ENCODE measurements around the gene ARHGAP26.

ARHGAP26 gene

DNA sequence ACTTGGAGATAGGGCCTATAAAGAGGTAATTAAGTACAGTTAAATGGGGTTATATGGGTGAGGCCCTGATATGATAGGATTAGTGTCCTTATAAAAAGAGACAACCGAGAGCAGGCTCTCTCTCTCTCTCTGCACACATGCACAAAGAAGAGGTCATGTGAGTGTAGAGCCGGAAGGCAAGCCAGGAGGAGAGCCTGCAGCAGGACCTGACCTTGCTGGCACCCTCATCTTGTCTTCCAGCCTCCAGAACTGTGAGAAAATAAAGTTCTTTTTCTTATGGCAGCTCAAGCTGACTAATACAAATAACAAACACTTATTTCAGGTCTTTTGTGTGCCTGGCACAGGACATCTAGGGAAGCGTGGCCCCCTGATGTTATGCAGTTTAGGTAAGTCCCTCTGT is 62.1 kb downstream of the ARHGAP26 start:
- DNase-seq = no peak

DNA sequence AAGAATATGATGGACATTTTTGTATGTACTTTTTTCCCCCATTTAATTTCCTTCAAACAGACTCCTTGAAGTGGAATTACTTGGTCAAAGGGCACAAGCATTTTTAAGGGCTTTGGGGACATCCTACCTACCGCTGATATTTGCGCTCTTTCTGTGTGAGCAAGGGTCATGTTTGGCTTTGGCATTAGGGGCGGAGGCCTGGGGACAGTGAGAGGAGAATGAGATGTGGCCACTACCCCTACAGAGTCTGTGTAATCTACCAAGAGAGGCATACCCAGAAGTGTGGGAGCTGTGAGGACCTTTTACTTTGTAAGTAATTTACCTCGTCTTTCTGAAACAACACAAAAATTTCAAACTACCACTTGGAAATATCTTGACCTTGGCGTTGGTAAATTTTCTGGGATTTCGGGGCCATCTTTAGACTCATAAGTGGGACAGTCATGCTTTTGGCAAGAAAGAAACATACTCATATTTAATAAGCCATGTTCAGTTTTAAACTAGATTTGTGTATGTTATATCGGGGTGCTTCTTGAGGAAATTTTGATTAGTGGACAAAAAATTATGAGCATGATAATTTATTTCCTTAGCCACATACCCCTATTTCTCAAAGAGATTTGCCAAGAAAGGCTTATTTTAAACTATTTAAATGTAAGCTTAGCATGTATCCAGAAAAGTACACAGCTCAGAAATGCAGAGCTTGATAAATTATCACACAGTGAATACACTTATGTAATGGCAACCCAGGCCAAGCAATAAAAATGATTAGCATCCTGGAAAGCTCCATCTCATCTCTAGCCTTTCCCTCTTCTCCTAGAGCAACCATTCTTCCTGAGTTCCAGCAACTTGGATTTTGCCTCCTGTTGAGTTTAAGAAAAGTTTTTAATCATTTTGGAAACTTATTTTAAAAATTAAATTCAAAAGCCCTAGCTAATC is 63.6 kb downstream of the ARHGAP26 start:
- DNase-seq = no peak

DNA sequence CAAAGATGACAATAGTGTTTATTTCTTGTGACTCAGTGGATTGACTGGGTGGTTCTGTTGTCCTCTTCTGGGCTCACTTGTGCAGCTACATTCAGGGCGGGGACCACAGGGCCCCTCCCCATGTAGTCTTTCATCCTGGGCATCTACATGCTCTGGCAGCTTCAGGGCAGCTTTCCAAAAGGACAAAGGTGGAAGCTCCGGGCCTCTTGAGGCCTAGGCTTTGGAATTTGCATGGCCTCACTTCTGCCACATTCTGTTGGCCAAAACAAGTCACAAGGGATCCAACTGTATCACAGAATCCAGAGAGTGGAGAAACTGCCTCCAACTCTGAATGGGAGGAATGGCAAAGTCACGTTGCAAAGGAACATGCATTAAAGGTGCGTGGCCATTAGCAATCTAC is 64.3 kb downstream of the ARHGAP26 start:
- no peak for DNase-seq

DNA sequence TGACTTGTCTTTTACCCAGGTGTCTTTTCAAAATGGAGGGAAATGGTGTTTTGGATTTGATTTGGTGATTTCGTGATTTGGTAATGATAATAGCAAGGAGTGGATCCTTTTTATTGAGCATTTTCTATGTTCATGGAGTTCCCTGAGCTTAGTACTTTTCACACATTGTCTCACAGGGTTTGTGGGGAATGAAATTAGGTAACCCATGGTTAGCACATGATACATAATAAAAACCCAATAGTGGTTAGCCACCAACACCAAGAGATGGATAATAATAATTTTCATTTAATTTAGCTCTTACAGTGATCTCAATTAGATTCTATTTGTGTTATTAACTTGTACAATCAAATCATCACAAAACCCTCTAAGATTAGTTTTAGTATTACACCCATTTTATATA is 65.4 kb downstream of the ARHGAP26 start:
- no peak for DNase-seq

DNA sequence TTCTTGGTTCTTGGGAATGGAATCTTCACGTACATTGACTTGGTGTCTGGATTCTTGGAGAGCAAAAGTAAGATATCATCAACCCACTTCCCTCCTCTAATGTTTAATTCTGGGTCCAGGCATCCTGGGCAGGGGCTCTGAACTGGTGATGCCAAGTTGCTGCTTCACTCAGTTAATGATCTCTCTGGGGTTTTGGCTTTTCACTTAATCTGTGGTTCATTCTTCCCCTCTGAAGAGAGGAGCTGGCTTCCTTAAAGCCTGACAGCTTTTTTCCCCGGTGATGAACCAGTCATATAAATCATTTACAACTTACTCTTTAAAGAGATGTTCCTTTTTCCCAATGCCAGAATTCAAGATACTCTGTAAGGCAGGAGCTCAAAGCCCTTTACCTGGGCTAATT is 65.9 kb downstream of the ARHGAP26 start:
- DNase-seq = no peak

DNA sequence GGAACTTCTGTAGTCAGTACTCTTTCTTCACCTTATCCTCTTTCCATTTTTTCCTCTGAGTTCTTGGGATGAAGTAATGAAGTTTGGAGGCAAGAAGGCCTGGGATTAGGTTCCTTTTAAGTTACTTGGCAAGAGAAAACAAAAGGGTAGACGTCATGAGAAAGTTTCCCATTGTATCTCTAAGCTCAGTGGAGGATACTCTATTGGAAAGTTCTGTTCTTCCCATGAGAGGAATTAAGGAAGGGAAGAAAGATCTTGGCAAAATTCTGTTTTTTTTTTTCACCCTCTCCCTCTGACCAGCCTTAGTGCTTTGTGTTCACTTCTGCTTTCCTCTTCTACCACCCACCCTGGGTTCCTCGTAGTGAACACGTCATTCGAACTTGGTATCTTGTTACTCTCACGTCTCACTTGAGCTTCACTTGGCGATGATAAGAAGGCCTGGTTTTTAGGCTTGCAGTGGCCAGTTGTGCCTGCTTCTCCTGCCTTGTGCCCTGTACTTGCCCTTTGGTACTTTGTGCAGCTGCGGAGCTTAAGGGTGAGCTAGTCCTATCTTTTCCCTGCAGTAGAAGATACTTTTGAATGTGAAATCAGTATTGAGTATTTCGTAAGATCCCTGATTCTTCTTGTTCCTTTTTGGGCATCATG is 67.0 kb downstream of the ARHGAP26 start:
- DNase-seq = no peak

DNA sequence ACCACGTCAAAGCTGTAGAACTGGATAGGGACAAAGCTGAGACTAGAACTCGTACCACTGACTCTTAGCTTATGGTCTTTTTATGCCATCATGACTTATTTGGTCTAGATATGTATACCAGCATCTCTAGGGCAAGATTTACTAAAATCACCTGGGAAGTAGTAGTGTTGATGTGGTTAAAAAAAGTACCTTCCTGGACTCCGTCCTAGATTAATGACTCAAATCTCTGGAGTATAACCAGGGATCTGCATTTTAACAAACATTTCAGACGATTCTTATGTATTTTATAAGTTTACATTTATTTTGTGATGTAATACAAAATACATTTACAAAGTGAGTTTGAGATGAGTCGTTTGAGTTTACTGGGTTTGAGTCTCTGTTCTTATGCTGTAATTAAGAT is 68.7 kb downstream of the ARHGAP26 start:
- no peak for DNase-seq

DNA sequence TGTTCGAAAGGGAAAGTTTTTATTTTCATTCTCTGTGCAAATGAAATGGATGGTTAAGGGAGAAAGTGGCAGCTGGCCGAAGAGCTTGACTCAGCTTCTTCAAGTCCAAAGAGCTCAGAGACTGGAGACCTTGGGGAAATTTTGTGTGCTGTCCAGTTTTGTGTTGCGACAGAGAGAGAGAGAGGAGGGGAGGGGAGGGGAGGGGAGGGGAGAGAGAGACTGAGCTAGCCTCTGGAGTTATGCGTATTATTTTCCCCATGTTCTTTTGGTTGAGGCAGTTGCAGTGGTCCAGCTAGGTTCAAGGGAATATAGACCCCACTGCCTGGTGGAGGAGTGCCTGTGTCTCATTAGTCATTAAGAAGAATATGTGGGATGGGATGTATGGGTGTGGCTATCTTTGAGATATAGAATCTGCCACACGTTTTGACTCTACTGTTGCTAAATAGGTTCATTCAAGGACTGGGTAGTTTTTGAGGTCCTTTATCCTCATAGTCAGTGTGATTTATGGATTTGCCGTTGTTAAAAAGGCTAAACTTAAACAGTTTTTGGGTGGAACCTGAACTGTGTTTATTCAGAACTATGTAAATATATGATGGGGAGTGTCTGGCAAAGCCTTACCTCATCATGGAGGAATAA is 69.7 kb downstream of the ARHGAP26 start:
- no peak for DNase-seq

DNA sequence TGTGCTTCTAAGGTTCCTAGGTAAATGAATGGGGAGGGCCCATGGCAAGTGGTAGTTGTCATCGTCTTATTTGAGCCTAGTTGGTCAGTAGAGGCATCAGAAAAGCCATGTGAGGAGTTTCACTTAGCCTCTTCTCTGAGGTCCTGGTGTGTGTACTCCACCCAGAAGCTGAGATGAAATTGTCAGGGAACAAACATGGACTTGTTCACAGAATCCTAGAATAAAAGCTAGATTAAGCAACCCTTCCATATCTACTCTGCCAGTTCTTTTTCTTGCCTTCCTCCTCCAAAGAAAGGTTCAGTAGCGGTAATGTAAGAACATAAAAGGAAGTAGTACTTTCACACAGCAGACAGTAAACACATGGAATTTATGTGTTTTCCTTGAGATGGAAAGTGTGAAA is 70.4 kb downstream of the ARHGAP26 start:
- DNase-seq = no peak

DNA sequence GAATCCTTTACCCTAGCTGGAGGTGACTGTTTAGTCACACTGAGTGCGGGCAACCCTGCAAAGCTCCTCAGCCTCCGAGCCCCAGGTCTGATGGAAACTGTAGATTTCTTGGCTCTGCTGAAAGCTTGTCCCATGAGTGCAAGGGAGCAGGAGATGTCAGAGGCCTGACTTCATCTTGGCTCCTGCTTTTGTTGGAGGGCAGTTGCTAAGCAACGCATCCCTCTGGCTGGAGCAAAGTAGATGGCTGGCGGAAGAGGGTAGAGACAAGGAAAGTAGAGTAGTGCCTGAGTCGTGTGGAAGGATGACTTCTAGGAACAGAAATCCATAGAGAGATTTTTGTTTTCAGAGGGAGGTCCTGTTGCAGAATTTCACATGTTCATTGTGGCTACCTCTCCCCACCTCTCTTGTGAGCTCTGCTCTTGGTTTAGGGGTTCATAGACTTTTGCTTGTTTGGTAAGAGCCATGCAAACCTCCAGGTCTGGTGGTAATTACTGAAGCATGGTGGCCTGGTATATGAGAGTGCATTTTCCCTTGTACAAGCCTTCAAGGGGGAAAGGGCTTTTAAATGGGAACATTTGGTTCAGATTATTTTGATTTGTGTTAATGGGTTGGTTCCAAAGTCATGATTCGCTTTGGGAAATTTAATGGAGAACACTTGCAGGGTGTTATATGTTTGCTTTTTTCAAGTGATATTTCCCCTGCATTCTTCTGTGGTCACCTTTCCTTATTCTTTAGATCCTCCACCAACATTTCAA is 71.5 kb downstream of the ARHGAP26 start:
- no peak for DNase-seq

DNA sequence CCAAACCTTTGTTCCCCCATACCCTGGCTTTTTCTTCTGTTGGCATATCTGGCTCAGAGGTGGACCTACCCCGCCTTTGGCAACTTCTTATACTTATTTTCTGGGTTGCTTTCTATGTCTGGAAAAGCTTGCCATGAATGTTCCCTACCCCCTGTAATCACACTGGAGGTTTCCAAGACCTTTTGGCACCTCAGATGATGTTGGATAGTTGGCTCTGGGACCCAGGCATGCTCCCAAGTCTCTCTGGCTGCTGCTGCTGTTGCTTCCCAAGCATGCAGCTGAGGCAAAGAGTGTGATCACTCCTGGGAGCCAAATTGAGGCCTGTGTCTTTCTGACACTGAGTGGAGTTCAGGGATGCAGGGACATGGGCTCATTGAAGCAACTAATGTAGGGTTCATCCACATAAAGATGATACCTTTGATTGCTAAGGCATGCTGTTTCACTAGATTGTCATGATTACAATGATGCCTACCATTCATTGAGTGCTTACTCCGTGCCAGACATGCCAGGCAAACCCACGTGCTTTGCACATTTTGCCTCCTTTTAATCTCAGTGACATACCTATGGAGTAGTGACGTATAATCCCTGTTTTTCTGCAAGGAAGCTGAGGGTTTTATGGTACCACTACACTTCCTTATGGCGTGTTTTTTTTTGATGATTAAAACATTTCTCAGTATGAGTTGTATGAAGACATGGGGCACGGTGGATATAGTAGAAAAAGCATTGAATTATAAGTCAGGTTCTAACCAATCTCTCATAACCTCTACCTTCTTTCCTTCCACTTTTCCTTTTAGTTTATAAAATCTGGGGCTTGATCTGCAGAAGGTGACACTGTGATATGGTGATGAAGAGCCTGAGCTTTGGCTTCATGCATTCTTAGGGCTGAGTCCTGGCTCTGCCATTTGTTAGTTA is 73.1 kb downstream of the ARHGAP26 start:
- no peak for DNase-seq

DNA sequence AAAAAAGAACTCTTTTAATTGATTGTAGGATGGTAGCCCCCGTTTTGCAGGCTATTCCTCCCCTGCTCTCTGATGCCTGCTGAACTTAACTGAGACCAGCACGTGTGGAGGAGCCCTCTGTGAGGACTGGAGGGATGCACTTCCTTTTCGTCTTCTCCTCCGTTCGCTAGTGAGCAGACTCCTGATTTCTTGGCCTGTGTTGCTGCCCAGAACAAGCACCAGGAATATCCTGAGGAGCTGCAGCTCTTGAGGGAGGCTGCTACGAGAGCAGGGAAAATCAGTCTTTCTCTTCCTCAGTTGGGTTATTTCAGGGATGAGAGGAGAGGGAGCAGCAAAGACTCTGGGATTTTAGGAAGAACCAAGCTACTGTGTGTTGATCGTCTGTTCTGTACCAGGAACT is 74.7 kb downstream of the ARHGAP26 start:
- DNase-seq = no peak

DNA sequence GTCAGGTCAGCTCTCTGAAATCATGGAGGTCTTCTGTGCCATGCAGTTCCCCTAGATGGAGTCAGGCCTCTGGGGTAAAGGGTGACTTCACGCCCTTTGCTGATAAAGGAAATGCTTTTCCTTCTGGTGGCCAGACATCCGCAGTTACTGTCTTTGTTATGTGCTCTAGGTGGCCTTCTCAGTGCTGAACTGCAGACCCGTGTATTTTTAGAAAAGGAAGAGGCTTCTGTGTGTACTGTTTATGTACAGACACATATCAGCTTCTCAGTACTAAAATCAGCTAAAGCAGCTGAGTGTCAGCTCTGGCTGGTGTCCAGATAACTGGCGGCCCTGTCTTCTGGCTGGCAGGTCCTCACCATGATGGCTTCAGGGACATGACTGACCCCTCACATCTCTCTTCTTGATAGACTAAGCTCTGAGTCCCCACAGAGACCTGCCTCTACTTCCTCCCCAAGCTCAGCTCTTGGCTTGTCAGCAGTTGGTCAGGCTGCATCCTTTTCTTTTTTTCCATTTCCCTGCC is 75.3 kb downstream of the ARHGAP26 start:
- DNase-seq = no peak

DNA sequence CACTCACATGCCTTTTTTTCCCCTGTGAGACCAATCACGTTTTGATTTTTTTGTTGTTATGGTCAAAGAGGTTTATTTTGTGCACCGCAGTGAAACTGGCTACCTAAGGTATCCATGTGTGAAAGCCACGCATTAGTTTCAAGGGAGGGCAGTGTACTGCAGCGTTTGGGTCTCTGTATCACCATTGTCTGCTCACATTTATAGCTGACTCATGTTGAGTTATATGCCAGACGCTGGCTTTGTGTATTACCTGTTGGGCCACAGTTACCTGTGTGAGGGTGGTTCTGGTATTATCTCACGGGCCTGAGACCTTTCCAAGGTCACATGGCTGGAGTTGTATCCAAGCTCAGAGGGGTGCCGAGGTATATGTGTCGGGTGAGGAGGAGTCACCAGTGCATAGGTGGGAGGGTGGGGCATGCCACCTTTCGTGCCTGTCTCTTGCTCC is 75.8 kb downstream of the ARHGAP26 start:
- no peak for DNase-seq

DNA sequence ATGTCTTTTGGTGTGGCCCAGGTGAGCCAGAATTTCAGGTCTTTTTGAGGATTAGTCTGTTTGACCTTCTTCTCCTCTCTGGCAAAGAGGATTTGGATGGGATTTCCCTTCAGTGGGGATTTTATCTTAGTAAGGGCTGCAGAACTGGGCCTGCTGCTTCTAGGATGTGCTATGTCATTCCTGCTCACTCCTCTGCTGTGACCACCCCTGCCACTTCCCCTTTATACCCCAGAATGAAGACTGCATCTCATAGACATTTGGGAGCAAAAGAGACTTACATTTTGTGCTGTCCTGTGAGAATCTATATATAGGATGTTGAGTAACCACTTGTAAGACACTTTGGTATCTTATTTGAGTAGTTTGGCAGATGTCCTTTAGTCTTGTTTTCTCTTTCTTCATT is 76.2 kb downstream of the ARHGAP26 start:
- no peak for DNase-seq

DNA sequence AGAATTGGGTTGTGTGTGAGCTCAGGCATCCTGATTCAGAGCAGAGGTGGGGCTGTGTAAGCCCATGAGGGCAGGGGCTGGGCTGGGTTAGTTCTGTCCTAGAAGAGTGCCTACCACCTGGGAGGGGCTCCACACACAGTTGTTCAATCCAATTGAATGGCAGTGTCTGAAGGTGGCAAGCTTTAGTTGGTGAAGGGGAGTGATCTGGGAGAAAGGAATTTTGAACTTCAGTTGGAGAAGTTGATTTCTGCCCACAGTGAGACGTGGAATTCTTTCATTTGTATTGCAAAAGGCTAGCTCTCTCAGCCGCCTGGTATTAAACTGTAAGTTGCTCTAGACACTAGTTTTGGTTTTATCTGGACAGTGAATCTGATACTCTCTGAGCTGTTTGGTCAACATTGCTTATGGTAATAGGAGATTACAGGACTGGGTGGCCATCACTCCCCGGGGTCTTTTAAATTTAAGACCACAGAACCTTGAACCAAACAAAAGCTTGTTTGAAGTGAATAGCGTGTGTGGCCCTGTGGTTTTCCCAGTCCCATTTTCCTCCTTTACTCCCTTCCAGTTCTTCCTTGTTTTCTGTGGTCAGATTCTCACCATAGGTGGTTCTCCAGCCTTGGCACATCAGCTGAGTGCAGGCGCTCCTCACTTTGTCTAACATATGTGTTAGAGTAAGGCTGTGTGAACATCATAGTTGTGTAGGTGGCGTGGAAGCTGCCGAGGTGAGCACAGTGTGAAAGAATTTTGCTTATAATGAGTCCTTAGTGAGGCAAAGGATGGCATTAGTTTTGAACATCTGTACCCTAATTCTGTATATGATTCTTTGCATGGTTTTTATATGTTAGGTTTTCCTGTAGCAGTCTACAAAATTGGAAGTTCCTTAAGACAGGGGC is 78.0 kb downstream of the ARHGAP26 start:
- no peak for DNase-seq

DNA sequence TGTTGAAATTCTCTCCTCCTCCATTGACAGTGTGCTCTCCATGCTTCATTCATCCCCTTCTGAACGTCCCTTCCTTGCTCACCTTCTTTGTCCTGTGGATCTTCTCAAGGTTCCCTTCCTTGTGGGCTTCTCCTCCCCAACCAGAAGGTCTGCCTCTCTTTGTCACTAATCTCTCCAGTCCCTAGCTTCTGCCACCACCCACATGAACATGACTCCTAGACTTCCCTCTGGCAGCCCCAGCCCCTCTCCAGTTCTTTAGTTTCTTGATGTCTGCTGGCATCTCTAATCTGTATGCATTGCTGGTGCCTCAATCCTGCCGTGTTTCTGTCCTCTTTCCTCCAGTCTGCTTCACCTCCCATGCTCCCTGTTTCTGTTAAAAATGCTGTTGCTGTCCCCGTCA is 79.3 kb downstream of the ARHGAP26 start:
- DNase-seq = no peak

DNA sequence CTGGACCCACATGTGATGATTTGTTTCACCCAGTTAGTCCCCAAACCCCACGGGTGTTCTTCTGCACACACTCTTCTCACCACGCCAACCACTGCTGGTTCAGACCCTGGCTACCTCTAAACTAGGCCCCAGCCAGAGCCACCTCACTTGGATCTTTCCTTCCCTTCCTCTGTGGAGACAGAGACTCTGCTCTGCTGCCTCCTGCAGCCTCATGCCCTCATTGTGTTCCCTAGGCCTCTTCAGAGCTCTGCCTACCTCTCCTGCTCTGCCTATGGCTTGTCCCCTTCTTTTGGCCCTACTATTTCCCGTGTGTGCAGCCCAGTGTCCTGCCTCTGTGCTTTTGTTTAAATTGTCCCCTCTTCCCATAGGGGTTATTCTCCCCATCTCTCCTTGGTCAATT is 79.7 kb downstream of the ARHGAP26 start:
- no peak for DNase-seq

DNA sequence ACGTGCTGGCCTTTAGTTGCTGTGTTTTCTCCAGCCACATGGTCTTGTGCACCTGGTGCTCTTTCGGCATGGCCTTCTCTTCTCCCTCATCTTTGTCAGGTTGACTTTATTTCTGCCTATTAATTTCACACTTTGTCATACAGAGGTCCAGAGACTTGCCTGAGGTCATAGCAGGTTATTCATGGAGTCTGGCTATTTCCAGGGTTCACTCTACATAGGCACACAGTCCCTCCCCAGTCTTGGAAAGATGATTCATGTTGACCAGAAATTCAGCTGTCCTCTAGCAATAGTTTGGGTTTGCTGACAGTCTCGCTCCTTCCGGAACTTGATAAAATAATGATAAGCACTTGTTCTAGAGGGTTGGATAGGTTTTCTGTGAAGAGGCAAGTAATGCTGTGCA is 81.6 kb downstream of the ARHGAP26 start:
- no peak for DNase-seq

DNA sequence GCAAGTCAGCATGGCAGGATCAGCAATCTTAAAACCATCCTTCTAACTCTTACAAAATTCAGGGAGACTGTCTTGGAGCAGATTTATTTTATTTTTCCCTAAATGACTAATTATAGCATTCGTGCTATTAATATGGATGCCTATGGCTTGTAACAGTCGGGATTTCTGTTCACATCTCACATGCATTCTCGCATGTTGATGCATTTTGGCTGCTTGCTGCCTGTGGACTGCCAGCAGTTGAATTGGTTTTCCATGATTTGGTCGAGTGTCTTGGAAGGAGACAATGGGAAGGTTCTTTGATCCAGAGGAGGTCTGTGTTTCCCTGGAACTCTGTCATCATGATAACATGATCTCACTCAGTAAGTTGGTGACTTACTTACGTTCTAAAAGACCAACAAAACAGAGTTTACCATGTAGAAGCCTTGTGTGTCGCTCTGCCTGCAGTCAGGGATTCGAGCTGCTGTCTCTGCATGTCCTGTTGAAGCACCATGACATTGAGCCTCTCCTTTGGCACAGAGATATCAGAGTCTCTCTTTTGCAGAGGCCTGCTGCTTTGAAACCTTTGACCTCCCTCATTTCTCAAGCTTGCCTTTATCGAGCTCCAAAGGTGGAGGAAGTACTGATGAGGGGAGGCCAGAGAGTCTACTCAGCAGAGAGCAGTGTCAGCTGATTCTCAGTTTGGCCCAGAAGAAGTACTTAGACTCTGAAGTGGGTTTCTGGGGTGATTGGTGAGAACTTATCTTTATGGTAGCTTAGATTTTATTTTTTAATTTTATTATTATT is 82.4 kb downstream of the ARHGAP26 start:
- no peak for DNase-seq

Measured in NK-92 treated with Interleukin-12 subunit alpha and Interleukin-12 subunit beta, amount 100 ng/mL, for 24 hours (cell line).